HCT116 (cell line): ENCODE data around the gene NAB2. TPM values are rescaled to one million over a fixed set of nuclear protein-coding genes. Genes with fewer than 3 reads are reported as not detected.

Experiments
- ATAC-seq: fragments of 200-7000 bp; cut with Tn5 transposase; 2 replicates; pipeline ENCODE4 v1.9.1; 2020; ENCODE audit warnings: mild to moderate bottlenecking, moderate library complexity
- BruUV-seq: library from RNA; stranded (reverse); fragments of 400-500 nt; replicated peaks from 2 replicates; lab custom pipeline; 2021; lab: Mats Ljungman, UMichigan
- CTCF ChIA-PET: fragments of 300-600 bp; sonication (Branson Sonifier 250); formaldehyde crosslinking; loops from one replicate; lab custom pipeline; 2021; ENCODE audit warnings: antibody characterized with exemption; lab: Charles Lee
- POLR2A ChIA-PET: fragments of 300-600, 350-600 bp; sonication (Branson Sonifier 250); formaldehyde crosslinking; loops from one replicate; lab custom pipeline; 2021; ENCODE audit warnings: antibody characterized with exemption; lab: Charles Lee
- RAD21 ChIA-PET, 2 experiments: fragments of 300-600 bp; sonication (Branson Sonifier 250); formaldehyde crosslinking; loops; one replicate each; lab custom pipeline; 2023; ENCODE audit warnings: low total read pairs in 2 of 2; ENCODE audit not compliant: uncharacterized antibody in 2 of 2, unreplicated experiment in 2 of 2, low non-redundant PET in 1 of 2; lab: Charles Lee
- DNase-seq: peaks from one replicate; pipeline ENCODE4 v3.0.0-alpha.2; 2010; ENCODE audit warnings: low read depth, low spot score
- H2AFZ ChIP-seq: fragments of 200-600 bp; shearing (Covaris generic), sonication (generic); 2 replicates; pipeline ENCODE4 v1.6.1; 2017; ENCODE audit warnings: low read depth, mixed run types, mixed read lengths, antibody characterized with exemption, low read length; ENCODE audit not compliant: poor library complexity, severe bottlenecking
- H3K27ac ChIP-seq: 2 replicates; pipeline ENCODE4 v1.5.1; 2012; ENCODE audit warnings: low read depth, low read length
- H3K27me3 ChIP-seq: fragments of 200-600 bp; sonication (generic); 2 replicates; pipeline ENCODE4 v1.6.1; 2016; ENCODE audit warnings: mixed run types, low read length, mixed read lengths; ENCODE audit not compliant: insufficient read depth
- H3K36me3 ChIP-seq, 2 experiments: fragments of 200-500 bp in 1 of 2; fragments of 200-600 bp in 1 of 2; sonication (Bioruptor generic) in 1 of 2; sonication (generic) in 1 of 2; 2 replicates each; pipeline versions ENCODE4 v1.5.1 to v1.6.1; 2014 to 2016; ENCODE audit warnings: low read length in 2 of 2, inconsistent platforms in 1 of 2, mixed read lengths in 1 of 2, mixed run types in 1 of 2; ENCODE audit not compliant: insufficient read depth in 2 of 2, control insufficient read depth in 1 of 2
- H3K4me1 ChIP-seq, 2 experiments: fragments of 200-600 bp in 1 of 2; sonication (generic) in 1 of 2; 2 replicates each; pipeline versions ENCODE4 v1.5.1 to v1.6.1; 2012 to 2017; ENCODE audit warnings: low read length in 2 of 2, inconsistent platforms in 1 of 2, mild to moderate bottlenecking in 1 of 2, mixed read lengths in 1 of 2, mixed run types in 1 of 2, moderate library complexity in 1 of 2; ENCODE audit not compliant: insufficient read depth in 2 of 2, control insufficient read depth in 1 of 2
- H3K4me2 ChIP-seq: fragments of 200-600 bp; sonication (generic); 2 replicates; pipeline ENCODE4 v1.6.1; 2017; ENCODE audit warnings: mixed run types, low read length, mixed read lengths
- H3K4me3 ChIP-seq, 2 experiments: fragments of 200-600 bp in 1 of 2; sonication (generic) in 1 of 2; replicated peaks in 1 of 2; 2 replicates each; pipeline ENCODE4 v1.5.1; 2011 to 2016; ENCODE audit warnings: low read length in 2 of 2, control low read depth in 1 of 2, low read depth in 1 of 2, mild to moderate bottlenecking in 1 of 2, mixed read lengths in 1 of 2, mixed run types in 1 of 2
- H3K79me2 ChIP-seq: fragments of 200-600 bp; sonication (generic); 2 replicates; pipeline ENCODE4 v1.6.1; 2017; ENCODE audit warnings: mild to moderate bottlenecking, mixed run types, low read length, moderate library complexity, mixed read lengths; ENCODE audit not compliant: insufficient read depth
- H3K9ac ChIP-seq: fragments of 200-600 bp; sonication (generic); 2 replicates; pipeline ENCODE4 v1.6.1; 2016; ENCODE audit warnings: low read length, mixed read lengths
- H3K9me2 ChIP-seq: fragments of 200-600 bp; sonication (generic), shearing (Covaris generic); 2 replicates; pipeline ENCODE4 v1.6.1; 2017; ENCODE audit warnings: mixed run types, mild to moderate bottlenecking, moderate library complexity; ENCODE audit not compliant: insufficient read depth
- H3K9me3 ChIP-seq, 2 experiments: fragments of 200-500 bp in 1 of 2; fragments of 200-600 bp in 1 of 2; sonication (Bioruptor generic) in 1 of 2; sonication (generic) in 1 of 2; 2 replicates each; pipeline ENCODE4 v1.6.1; 2014 to 2017; ENCODE audit warnings: low read length in 2 of 2, mixed read lengths in 2 of 2, inconsistent platforms in 1 of 2, low read depth in 1 of 2, mild to moderate bottlenecking in 1 of 2, mixed run types in 1 of 2, moderate library complexity in 1 of 2; ENCODE audit not compliant: control insufficient read depth in 1 of 2, insufficient read depth in 1 of 2
- H4K20me1 ChIP-seq: fragments of 200-600 bp; sonication (generic), shearing (Covaris generic); 2 replicates; pipeline ENCODE4 v1.6.1; 2017; ENCODE audit warnings: mixed run types, mild to moderate bottlenecking, moderate library complexity; ENCODE audit not compliant: insufficient read depth
- CBX3 ChIP-seq: IDR thresholded peaks from 2 replicates; pipeline ENCODE4 v1.6.1; 2012; ENCODE audit warnings: low read depth
- CEBPB ChIP-seq: IDR thresholded peaks from 2 replicates; pipeline ENCODE4 v1.6.1; 2012; ENCODE audit warnings: low read depth
- EGR1 ChIP-seq: IDR thresholded peaks from 2 replicates; pipeline ENCODE4 v1.6.1; 2012; ENCODE audit warnings: low read depth
- POLR2AphosphoS5 ChIP-seq: IDR thresholded peaks from 2 replicates; pipeline ENCODE4 v1.6.1; 2011; ENCODE audit warnings: mild to moderate bottlenecking, low read depth, low read length, moderate library complexity
- SIN3A ChIP-seq: IDR thresholded peaks from 2 replicates; pipeline ENCODE4 v1.6.1; 2012; ENCODE audit warnings: low read depth
- ZBTB33 ChIP-seq: IDR thresholded peaks from 2 replicates; pipeline ENCODE4 v1.6.1; 2011; ENCODE audit warnings: mild to moderate bottlenecking, low read length, moderate library complexity; ENCODE audit not compliant: insufficient replicate concordance; ENCODE audit errors: extremely low read depth
- ZNF274 ChIP-seq: fragments of 200-500 bp; sonication (Bioruptor generic); IDR thresholded peaks from 2 replicates; pipeline ENCODE4 v1.6.1; 2014; ENCODE audit warnings: mild to moderate bottlenecking, low read depth, low read length, inconsistent platforms
- intact Hi-C: fragments of 100-400 bp; cut with micrococcal nuclease; formaldehyde crosslinking; loops from 2 replicates; pipeline ENCODE4 v1.10.0; 2022
- total RNA-seq: library from RNA; stranded (reverse); gene quantifications from one replicate; pipeline ENCODE4 v1.2.1, GENCODE V29; 2021; ENCODE audit not compliant: unreplicated experiment

Gene NAB2
- total RNA-seq, 1 experiment from 2014 or later = 77.1 TPM

GRCh38 chr12:57099047-57099714 is 10.3 kb downstream of the NAB2 start:
- BruUV-seq = no TSS peak

More at GRCh38 chr12:57099047-57099714, 10.3 kb downstream of the NAB2 start:
- H3K9ac ChIP-seq = no peak overlapping the region
- ChIA-PET CTCF (no interaction called here), RAD21 (interaction anchor here in 1 of 2 experiments (1.1 kb wide), 1 partner anchor 12 kb away, joined by 3 read pairs; the partner anchor contains the start of gene STAT6), POLR2A (interaction anchor here (1.0 to 7.8 kb wide), 2 partner anchors 8 to 20 kb away, joined by 3 to 32 read pairs; partner anchors contain the start of gene NEMP1)
- H3K9me2 ChIP-seq = no peaks in the 10 kb centered on the region
- H2AFZ ChIP-seq = no peak overlapping the region
- no peaks in the 10 kb centered on the region for H3K9me3 ChIP-seq
- no peaks in the 10 kb centered on the region; the same call in 1 of the 2 replicates for H3K79me2 ChIP-seq
- intact Hi-C loops = no loop called here
- H3K4me1 ChIP-seq = peaks cover 35 to 50% of the 10 kb centered on the region in 2 experiments
- no peaks in the 10 kb centered on the region for H3K27me3 ChIP-seq
- peaks cover 13% of the 10 kb centered on the region in 2 experiments; a peak in 2 of 4 replicates for H3K36me3 ChIP-seq
- ATAC-seq (no peak), DNase-seq (no peak)
- no peak overlapping the region for H3K4me2 ChIP-seq
- H3K4me3 ChIP-seq = no peak overlapping the region
- TF ChIP-seq POLR2AphosphoS5 (no peak), CEBPB (no peak), EGR1 (no peak), ZNF274 (no peak), CBX3 (no peak), SIN3A (no peak), ZBTB33 (no peak)
- TF ChIP-seq, all 23 proteins: peak for 0
- no peaks in the 10 kb centered on the region for H4K20me1 ChIP-seq
- H3K27ac ChIP-seq = no peak overlapping the region
